Epidermal melanocyte (primary cell): Measurements from ENCODE around the gene FEM1A.
"Not testable (repeated sequence)": the region's sequence is repeated elsewhere in the genome, so short reads cannot be mapped to it uniquely, and the experiment has no call there.

Experiments
- DNase-seq: peaks from one replicate; pipeline ENCODE4 v3.0.0; 2011; ENCODE audit warnings: low spot score; ENCODE audit not compliant: insufficient read length

Gene FEM1A

GRCh38 chr19:4773047-4773640 is 18.4 kb upstream of the FEM1A start:
- DNase-seq, result no peak

DNA sequence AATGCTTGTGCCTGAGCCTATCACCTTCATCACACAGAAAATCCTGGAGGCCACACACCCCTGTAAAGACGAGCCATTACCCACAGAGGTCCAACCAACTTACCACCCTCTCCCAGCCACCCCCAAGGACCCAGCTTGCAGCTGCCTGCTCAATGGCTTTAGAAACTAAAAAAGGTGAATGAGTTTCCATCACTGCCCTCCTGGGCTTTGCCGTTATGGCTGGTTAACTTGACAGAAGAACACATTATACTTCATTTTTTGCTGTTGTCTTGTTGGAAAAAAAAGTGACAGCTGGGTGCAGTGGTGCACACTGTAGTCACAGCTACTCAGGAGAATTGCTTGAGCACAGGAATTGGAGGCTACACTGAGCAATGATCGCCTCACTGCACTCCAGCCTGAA is 17.4 kb upstream of the FEM1A start:
- DNase-seq, result no peak

DNA sequence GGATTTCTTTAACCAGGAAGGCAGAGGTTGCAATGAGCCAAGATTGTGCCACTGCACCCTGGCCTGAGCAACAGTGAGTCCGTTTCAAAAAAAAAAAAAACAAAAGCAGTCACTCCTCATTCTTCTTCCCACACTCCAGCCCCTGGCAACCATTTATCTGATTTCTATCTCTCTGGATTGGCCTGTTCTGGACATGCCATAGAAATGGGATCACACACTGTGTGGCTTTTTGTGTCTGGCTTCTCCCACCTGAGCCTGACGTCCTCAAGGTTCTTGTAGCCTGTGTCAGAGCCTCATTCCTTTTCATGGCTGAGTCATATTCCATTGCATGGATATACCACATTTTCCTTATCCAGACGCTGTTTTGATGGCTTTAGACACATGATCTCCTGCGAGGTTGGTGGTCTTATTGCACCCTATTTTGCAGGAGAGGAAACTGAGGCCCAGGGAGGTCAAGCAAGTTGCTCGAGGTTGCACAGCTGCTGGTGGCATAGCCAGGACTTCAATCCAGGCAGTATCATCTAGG is 15.8 kb upstream of the FEM1A start:
- DNase-seq, result no peak

- DNase-seq, result no peak
Measured at GRCh38 chr19:4776436-4777211, 14.9 kb upstream of the FEM1A start.

GRCh38 chr19:4778124-4778523 is 13.4 kb upstream of the FEM1A start:
- DNase-seq, result not testable (repeated sequence)

DNA sequence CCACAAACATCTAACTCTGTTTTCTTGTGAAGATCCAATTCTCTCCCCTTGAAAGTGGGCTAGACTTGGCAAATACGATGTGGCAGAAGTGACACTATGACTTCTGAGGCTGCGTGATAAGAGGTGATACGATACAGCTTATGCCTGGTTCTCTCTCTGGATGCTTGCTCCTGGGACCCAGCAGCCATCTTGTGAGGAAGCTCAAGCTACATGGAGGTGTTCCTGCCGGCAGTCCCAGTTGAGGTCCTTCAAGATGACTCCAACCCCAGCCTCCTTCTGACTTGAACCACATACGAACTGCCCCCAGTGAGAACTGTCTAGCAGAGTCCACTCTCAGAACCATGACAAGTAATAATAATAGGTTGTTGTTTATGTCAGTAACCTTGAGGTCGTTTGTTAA is 10.7 kb upstream of the FEM1A start:
- no peak for DNase-seq

- no peak for DNase-seq
Measured at GRCh38 chr19:4781801-4782200, 9.7 kb upstream of the FEM1A start.

DNA sequence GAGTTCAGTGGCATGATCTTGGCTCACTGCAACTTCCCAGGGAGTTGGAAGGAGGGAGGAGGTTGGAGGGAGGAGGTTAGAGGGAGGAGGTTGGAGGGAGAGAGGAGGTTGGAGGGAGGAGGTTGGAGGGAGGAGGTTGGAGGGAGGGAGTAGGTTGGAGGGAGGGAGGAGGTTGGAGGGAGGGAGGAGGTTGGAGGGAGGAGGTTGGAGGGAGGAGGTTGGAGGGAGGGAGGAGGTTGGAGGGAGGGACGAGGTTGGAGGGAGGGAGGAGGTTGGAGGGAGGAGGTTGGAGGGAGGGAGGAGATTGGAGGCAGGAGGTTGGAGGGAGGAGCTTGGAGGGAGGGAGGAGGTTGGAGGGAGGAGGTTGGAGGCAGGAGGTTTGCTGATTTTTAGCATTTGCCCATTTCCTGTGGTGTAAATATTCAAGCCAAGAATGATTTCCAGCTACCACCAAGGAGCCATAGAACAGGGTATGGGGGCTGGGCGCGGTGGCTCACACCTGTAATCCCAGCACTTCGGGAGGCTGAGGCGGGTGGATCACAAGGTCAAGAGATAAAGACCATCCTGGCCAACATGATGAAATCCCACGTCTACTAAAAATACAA is 5.0 kb upstream of the FEM1A start:
- not testable (repeated sequence) for DNase-seq

DNA sequence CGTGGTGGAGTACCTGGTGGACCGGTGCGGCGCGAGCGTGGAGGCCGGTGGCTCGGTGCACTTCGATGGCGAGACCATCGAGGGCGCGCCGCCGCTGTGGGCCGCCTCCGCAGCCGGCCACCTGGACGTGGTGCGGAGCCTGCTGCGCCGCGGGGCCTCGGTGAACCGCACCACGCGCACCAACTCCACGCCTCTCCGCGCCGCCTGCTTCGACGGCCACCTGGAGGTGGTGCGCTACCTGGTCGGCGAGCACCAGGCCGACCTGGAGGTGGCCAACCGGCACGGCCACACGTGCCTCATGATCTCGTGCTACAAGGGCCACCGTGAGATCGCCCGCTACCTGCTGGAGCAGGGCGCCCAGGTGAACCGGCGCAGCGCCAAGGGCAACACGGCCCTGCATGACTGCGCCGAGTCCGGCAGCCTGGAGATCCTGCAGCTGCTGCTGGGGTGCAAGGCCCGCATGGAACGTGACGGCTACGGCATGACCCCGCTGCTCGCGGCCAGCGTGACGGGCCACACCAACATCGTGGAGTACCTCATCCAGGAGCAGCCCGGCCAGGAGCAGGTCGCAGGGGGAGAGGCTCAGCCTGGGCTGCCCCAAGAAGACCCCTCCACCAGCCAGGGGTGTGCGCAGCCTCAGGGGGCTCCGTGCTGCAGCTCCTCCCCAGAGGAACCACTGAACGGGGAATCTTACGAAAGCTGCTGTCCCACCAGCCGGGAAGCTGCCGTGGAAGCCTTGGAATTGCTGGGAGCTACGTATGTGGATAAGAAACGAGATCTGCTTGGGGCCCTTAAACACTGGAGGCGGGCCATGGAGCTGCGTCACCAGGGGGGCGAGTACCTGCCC is 708 bp downstream of the FEM1A start:
- not testable (repeated sequence) for DNase-seq

DNA sequence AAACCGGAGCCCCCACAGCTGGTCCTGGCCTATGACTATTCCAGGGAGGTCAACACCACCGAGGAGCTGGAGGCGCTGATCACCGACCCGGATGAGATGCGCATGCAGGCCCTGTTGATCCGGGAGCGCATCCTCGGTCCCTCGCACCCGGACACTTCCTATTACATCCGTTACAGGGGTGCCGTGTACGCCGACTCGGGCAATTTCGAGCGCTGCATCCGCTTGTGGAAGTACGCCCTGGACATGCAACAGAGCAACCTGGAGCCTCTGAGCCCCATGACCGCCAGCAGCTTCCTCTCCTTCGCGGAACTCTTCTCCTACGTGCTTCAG is 1.3 kb downstream of the FEM1A start:
- DNase-seq, result not testable (repeated sequence)

GRCh38 chr19:4793278-4793677 is 1.7 kb downstream of the FEM1A start:
- not testable (repeated sequence) for DNase-seq

DNA sequence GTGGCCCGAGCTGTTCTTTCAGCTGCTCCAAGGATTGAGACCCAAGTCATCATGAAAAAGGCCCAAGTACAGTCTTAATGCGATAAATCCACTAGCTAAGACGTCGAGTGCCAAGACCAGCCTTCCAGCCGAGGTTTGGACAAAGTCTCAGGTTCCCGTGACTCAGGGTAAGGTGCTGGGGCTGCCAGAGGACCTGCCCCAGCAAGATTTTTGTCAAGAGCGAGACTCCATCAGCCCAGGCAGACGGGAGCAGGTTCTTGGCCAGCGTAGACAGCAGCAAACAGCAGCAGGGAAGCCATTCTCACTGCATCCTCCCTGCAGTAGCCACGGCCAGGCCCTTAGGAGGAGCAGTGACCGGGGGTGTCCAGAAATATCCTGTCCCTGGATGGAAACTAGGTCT is 3.4 kb downstream of the FEM1A start:
- DNase-seq, result no peak

DNA sequence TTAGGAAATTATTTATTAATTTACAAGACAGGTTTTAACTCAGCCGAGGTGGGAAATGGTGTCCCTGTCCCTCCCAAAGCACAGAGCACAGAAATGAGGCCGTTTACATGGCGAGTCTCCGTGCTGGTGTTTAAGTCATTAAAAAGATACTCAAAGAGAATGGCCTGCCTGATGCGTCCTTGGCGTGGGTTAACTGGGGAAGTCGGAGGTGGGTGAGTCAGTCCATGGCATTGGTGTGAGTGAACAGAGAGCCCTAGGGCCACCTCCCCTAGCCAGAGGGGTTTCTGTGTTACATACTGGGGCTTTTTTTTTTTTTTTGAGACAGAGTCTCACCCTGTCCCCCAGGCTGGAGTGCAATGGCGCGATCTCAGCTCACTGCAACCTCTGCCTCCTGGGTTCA is 3.9 kb downstream of the FEM1A start:
- no peak for DNase-seq

DNA sequence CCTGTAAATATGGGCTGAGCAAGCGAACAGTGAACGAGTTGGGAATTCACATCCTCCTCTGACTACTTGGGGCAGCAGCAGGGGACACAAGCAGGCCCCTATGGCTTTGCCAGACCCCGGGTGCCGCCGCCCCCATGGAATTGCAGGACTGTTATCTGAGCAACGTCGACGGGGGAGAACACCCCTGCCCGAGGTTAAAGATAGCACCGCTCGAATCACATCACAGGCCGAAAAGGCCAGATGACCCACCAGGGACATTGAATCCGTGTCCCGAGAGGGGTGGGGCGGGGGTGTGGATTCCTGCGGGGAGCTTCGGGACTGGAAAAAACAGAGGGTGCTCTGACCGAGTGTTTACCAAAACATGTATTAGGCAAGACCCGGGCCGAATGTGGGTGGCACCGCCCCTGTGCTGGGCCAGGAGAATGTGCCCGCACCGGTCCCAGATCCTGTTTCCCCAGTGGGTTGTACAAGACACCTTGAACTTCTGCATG is 9.1 kb downstream of the FEM1A start:
- DNase-seq, result no peak

GRCh38 chr19:4801085-4801619 is 9.6 kb downstream of the FEM1A start:
- DNase-seq, result no peak

DNA sequence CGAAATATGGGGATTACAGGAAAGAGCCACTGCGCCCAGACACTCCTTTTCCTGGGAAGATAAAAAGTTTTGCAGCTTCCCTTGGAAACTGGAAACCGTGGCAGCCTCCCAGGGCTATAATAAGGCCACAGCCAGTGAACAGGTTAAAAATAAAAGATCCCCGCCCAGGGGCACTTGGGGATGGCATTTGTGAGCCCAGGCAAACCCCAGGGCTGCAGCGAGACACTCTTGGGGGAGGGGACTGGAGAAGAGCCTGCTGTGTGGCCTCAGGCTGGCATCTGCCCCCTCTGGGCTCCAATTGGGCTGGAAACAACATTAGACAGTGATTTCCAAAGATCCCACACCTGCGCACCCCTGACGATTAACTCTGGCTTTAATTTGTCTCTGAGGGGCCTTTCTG is 11.2 kb downstream of the FEM1A start:
- no peak for DNase-seq

DNA sequence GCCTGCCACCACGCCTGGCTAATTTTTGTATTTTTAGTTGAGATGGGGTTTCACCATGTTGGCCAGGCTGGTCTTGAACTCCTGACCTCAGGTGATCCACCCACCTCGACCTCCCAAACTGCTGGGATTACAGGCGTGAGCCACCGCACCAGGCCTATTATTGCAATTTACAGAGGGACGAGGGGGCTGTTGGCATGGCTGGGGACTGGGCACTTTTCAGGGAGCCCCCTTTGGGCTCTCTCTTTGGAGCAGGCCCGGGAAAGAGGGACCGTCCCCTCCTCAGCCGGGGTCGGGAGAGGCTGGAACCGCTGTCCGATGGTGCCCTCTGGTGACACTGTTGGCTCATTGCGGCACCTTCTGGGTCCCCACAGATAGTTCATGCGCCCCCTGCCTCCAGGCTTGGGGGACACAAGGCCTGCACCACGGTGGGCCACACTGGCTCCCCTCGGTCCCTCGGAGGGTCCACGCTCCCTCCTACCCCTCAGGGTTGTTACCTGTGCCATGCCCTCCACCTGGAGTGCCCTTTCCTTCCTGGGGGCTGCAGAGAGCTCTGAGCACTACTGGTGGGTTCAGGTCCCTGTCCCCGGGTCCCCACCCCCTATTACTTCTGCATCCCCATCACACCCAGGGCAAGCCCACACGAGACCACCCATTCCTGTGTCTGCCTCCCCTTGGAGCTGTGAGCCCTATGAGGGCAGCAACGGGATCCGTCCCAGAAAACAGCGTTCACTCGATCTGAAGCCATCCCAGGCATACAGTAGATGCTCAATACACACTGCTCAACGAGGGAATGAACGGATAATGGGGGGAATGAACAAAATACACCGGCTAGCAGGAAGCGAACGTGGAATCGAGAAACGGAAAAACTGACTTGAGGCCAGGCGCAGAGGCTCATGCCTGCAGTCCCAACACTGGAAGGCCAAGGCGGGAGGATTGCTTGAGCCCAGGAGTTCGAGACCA is 12.5 kb downstream of the FEM1A start:
- DNase-seq, result no peak

- not testable (repeated sequence) for DNase-seq
Measured at GRCh38 chr19:4805140-4805539, 13.6 kb downstream of the FEM1A start.

- DNase-seq, result no peak
Measured at GRCh38 chr19:4806384-4806783, 14.8 kb downstream of the FEM1A start.

- DNase-seq, result no peak
Measured at GRCh38 chr19:4807188-4807587, 15.7 kb downstream of the FEM1A start.
